Superior temporal gyrus (tissue), 1 donor: Measurements from ENCODE around the gene EEF1AKMT3.
A peak's percentile ranks its signal among the peaks of the same experiment; 100 is the strongest.
"Not testable (repeated sequence)": the region's sequence is repeated elsewhere in the genome, so short reads cannot be mapped to it uniquely, and the experiment has no call there.

ENCODE experiments used
- DNase-seq: peaks from one replicate; pipeline ENCODE4 v3.0.0-alpha.2; 2016; ENCODE audit errors: extremely low spot score

Gene EEF1AKMT3

DNA sequence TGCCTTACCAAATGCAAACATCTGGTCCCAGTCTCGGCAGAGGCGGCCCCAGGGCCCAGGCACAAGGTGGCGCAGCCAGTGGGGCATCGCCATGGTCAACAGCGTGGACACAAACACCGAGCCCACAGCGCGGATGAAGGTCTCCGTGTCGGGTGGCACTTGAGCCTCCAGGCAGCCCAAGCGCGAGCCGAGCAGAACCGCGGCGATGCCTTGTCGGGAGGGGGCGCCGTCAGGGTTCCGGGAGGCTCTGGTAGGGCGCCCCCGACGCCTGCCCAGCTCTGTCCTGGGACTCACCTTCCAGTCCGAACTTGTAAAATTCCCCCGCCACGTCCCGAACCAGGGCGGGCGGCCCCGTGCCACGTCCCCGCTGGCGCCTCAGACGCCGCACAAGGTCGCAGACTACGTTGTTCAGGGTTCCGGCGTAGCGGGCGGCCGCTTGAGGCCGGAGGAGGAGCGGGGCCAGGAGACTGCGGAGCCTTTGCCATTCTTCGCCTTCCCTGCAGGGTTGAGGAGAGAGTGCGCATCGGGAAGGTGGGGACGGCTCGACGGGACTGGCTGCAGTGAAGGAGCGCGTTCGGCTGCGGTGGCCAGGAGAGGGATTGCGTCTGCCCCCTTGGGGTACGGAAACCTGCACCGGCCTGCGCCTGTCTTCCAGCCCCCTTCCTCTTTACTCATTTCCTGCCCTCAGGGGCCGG is 7.3 kb upstream of the EEF1AKMT3 start:
- DNase-seq = no peak

DNA sequence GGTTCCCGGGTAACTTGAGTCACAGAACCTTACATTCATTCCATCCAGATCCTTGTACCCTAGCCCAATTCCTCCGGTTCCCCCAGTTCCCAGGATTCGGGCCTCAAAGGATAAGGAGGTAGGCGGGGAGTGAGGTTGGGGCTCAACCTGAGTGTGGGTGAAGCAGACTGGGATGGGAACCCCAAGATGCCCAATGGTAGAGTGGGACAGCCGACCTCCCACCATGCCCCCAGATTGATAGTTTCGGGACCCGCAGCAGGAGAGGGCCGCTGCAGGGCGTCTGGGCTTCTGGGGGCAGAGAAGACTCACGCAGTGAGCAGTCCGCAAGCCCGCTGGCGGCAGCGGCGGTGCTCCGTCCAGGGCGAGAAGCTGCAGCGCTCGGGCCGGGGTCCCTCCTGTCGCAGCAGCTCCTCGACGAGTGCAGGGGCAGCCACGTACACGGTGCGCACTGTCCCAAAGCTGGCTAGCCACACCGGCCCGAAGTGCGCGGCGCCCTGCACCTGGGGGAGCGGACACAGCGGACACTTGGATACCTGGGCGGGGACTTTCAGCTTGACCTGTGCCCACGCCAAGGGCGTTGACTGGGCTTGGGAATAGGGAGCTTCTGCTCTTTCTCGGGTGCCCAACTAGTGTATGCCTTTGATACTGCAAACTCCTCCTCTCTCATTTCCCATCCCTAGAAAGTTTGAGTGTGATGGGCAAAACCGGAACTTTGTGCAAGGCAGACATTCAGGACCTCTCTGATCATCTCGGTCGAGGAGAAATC is 6.5 kb upstream of the EEF1AKMT3 start:
- no peak for DNase-seq

DNA sequence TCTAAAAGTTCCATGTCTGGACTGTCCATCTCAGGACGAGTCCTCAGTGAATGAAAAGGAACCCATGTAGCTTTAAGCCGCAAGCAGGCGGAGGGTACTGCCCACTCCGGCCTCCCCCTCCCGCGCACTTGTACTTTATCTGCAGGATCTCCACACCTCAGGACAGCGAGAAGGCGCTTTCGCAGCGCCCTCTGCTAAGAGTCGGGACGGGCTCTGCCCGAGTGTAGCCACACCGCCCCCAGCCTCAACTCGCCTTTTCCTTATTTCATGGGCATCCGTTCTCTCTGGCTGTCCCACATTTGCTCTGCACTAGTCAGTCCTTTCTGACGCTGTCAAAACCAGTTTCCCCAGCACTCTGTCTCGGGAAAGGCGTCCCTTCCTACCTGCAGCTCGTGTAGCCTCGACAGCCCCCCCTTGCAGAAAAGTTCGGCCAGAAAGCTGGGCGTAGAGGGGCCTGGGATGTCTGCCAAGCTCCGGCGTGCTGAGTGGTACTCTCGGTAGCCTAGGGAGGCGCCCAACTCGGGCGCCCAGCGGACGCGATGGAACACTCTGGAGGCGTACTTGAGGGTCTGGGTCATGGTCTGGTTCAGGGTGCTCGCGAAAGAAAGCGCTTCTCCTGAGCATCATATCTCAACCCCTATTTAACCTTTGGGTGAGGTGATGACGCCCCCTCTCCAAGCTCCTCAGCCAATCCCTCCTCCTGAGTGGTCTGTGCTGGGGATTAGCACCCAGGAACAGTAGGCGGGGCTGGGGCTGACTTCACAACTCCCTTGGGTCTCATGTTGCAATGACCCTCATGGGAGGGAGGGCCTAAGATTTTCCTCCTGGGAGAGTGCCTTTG is 5.7 kb upstream of the EEF1AKMT3 start, which contains the start of gene CYP27B1:
Gene CYP27B1 (minus strand): TSS at position 615 of the 841 bp plus-strand sequence. CDS start 37 bp downstream, at position 578.
- no peak for DNase-seq

DNA sequence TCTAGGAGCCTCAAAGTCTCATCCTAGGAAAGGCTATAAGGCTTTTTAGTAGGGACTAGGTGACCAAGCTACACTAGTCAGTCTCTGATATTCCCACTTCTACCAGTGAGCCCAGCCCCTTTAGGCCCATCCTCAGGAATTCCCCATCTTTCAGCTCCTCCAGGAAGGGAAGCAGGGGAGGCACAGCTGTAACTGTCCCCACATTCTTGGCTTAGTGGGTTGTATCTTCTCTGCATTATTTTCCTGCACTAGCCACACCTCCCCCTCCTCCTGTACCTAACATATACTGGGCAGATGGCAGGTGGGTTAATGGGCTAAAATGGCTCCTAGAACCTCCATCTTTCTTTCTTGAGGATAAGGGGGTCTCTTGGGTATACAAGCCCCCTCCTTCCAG is 5.1 kb upstream of the EEF1AKMT3 start:
- no peak for DNase-seq

DNA sequence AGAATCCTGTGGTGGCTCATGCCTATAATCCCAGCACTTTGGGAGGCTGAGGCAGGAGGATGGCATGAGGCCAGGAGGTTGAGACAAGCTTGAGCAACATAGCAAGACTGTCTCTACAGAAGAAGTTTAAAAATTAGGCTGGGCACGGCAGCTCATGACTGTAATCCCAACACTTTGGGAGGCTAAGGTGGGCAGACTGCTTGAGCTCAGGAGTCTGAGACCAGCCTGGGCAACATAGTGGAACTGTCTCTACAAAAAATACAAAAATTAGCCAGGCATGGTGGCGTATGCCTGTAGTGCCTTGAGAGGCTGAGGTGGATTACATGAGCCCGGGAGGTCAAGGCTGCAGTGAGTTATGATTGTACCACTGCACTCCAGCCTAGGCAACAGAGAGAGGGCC is 4.5 kb upstream of the EEF1AKMT3 start:
- DNase-seq = no peak

DNA sequence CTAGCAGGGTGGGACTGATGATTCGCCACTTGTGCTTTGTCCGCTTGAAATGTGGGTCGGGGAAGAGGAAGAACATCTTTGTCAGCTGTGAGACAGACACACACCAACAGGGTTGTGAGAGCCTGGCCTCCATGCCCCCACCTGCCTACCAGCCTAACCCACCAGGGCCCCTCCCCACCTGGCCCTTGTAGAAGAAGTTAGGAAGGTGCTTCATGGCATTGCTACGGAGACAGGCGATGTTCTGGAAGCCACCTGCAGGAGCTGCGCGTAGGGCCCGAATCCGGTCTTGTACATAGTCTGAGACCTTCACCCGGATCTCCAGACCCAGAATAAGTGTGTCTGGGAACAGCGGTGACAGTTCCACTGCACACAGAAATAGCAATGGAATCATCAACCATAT is 2.8 kb upstream of the EEF1AKMT3 start:
- no peak for DNase-seq

DNA sequence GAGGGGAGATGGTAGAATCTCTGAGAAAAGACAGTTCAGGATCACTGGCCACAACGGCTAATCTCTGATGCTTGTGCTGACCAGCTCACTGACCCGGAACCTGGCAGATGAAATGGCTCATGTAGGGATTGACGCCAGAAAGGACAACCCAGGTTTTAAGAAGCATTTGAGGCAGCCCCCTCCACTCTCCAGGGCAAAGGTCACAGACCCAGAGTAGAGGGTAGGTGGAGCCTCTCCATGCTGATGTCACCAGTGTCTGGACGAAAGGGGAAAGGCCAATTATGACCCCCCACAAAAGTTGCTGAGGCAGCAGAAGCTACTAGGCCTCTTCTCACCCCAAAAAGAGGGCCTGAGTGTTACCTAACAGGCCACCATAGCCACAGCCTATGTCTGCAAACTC is 1.7 kb upstream of the EEF1AKMT3 start:
- no peak for DNase-seq

DNA sequence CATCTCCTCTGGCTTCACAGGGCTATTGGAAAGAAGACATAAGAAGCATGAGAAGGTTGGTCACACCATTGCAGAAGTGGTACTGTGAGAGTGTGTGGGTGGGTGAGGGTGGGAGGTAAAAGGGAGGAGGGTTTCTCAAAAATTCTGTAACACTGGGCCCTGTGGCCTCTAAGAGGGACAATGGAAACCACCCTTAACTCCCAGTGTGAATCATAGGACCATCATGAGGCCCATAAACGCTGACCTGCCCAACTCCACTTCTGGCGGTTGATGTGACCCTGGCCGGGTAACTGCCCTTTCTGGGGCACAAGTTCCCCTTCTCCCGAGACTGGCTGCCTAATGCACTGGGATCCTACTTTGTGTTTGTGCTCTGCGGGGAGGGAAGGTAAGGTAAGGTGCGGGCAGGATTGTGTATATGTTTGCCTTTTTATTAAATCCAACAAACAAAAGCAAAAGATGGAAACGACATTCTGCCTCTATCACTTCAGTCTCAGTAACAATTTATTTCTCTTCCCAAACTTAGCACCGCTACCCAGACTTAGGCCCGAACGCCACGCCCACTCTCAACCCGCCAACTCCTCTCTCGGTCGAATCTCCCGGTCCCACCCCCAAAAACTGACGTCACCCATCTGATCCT is 1.1 kb upstream of the EEF1AKMT3 start:
- DNase-seq = peak; percentile 76

DNA sequence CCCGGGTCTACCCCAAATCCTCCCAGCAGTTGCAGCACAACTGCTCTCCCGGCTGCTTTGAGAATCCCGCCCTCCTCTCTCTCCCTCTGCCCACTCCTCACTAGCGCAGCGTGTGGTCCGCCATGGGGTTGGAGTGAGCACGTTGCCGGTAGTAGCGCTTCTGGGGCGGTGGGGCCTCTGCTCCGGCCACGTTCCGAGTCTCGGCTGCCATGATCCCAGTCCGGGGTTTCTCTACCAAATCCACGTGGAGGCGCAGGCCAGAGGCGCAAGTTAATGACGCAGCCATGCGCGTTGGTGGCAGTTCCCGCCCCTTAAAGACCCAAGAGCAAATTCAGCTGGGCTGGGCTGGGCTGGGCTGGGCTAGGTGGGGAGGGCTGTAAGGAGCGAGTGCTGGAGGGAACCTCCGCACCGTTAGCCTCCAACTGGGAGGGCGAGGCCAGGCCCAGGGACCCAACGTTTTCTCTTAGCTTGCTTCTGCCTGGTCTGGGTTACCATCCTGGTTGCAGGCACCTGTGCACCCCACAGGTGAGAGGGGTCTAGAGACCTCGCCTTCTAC is 463 bp upstream of the EEF1AKMT3 start, which contains the start of gene METTL1:
Gene METTL1 (minus strand): TSS at position 233 of the 556 bp plus-strand sequence. CDS start 22 bp downstream, at position 211.
- peak; percentile 97 for DNase-seq

DNA sequence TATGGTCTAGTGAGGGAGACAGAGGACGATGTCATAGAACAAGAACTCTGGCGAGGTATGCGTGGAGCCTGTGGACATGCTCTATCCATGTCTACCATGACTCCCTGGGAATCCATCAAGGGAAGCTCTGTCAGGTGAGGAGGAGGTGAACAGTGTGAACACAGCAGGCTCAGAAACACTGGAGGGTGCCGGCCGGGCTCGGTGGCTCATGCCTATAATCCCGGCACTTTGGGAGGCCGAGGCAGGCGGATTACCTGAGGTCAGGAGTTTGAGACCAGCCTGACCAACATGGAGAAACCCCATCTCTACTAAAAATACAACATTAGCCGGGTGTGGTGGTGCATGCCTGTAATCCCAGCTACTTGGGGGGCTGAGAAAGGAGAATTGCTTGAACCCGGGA is 2.2 kb downstream of the EEF1AKMT3 start:
- not testable (repeated sequence) for DNase-seq

DNA sequence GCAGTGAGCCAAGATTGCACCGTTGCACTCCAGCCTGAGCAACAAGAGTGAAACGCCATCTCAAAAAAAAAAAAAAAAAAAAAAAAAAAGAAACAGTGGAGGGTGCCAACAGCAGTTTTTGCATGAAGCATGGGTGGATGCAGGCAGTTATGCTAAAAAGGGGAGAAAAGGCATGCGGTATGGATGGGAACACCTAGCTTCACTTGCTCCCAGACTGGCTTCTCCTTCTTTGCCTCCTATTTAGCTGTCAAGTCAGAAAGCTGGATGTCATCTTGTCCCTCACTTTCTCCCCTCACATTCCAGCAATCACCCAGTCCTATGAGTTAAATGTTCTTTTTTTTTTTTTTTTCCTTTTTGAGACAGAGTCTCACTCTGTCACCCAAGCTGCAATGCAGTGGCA is 2.6 kb downstream of the EEF1AKMT3 start:
- DNase-seq = no peak

DNA sequence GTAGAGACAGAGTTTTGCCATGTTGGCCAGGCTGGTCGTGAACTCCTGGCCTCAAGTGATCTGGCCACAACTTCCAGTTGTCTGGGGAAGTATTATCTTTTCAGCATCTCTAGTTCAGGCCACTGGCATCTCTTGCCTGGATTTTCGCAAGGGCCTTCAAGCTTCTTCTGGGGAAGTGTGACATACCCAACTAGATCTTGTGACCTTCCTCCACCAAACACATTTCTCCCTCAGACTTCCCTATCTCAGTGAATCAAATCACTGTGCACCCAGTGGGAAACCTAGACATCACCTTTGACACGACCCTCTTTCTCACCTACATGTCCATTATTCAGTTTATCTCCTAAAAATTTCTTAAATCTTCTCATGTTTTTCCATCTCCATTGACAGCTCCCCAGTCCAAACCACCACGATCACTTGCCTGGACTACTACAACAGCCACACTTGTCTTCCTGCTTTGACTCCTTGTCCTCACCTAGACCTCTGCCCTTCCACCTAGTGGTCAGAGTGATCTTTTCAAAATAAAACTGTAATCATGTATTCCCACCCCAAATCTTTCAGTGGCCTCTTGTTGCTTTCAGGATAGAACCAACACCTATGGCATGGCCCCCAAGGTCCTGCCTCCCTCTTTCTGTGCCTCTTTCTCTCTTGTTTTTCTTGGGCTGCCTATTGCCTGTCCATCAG is 3.3 kb downstream of the EEF1AKMT3 start:
- DNase-seq = no peak

DNA sequence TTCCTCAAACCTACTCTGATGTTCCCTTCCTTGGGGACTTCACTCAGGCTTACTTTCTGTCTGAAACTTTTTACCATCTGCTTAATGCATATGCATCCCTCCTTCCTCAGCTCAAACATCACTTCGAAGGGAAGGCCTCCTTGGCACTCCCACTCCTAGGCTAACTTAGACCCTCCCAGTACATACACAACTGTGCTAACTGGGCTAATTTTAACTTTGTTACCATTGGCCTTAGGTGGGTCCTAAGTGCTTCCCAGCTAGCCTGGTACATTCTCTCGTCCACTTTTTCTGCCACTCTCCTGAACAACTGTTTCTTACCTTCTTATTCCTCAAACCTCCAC is 3.8 kb downstream of the EEF1AKMT3 start:
- no peak for DNase-seq

DNA sequence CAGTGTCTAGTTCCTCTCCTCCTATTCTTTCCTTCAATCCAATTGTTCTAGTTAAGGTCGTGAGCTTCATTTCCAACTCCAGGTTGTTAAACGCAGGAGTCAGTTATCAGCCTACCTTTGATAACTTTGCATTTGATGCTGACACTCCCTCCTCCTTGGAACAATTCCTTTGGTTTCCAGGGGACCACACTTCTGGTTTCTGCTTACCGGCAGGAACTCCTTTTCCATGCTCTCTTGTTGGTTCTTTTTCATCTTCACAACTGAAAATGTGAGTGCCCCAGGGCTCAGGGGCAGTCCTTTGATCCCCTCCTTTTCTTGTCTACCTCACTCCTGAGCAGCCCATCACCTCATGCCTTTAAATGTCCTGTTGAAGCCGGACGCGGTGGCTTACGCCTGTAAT is 5.0 kb downstream of the EEF1AKMT3 start:
- no peak for DNase-seq

DNA sequence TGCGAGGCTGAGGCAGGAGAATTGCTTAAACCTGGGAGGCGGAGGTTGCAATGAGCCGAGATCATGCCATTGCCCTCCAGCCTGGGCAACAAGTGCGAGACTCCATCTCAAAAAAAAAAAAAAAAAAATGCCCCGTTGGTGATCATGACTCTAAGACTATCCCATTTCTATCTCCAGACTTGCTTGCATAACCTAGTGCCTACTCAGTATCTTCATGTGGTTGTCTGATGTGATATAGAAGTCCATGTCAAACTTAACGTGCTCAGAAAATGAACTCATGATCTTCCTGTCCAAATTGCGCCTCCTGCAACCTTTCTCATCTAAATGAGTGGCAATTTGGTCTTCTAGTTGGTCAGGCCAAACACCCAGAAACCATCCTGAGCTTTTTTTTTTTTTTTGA is 5.5 kb downstream of the EEF1AKMT3 start:
- DNase-seq = no peak

DNA sequence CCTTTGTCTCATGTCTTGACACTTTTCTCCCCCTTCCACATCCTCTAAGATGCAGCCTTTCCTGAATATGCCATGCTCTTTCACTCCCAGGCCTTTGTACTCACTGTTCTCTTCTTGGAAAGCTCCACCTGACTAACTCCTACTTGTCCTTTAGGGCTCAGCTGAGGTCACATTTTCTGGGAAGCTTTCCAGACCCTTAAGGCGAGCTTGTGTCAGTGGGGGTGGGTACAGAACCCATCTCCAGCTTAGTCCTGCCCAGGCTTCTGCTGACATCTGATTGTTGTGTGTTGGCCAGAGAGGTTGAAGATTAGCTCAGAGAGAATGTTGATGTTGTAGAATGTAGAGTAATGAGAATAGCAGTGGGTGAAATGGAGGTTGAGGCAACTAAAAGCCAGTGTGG is 7.3 kb downstream of the EEF1AKMT3 start:
- no peak for DNase-seq

DNA sequence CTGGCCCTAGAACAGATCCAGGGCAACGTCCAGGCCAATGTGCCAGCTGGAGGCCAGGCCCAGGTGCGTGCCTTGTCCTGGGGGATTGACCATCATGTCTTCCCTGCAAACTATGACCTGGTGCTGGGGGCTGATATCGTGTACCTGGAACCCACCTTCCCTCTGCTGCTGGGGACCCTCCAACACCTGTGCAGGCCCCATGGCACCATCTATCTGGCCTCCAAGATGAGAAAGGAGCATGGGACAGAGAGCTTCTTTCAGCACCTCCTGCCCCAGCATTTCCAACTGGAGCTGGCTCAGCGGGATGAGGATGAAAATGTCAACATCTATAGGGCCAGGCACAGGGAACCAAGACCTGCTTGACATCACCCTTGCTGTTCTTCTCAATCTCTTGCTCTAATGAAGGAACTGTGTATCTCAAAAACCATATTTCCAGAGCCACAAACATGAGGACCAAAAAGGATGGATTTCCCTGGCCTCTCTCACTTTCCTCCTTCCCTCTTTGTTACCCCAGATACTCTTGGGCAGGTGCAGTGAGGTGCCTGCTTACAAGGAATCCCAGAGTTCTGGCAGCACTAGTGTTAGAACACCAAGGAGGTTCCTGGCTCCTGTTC is 8.0 kb downstream of the EEF1AKMT3 start:
- no peak for DNase-seq

DNA sequence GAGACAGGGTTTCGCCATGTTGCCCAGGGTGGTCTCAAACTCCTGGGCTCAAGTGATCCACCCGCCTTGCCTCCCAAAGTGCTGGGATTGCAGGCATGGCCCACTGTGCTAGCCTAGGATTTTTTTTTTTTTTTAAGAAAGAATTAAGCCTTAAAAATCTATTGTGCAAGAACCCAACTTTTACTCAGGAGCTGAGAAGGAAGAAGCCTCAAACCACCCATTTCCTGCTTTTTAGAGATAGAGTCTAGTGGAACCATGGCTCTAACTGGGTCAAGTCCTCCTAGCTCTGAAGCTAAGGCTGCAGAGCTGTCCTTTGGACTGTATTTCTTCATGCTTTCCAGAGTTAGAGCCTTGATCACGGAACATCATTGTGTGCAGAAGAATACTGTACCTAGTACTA is 8.8 kb downstream of the EEF1AKMT3 start:
- no peak for DNase-seq

DNA sequence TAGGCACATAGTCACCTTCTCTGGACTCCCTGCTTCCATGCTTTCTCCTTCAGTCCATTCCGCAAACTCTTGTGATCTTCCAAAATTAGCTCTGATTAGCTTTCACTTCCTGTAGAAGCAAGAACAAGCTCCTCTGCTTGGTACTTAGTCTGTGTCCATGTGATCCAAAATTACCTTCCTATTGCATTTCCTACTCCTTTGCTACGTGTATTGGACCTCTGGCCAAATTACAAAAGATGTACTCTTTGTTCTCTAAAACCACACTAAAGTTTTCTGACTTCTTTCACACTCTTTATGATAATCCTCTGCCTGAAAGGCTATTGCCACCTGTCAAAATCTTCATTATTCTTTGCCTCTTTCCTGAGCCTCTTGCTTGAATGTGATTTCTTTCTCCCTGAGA is 9.4 kb downstream of the EEF1AKMT3 start:
- DNase-seq = no peak

DNA sequence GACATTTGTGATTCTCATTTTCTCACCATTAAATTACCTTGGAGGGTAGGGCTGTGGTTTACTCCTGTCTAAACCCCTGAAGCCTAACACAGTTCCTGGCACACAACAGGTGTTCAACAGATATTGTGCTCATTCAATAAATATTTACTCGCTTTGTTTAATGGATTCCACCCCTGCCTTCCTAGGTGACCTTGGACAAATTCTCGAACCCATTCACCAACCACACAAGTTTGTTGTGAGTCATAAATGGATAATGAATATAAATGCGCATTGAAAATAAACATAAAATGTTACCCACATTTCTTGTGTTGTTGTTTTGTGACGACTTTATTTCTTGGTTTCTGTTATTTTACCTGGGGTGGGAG is 9.8 kb downstream of the EEF1AKMT3 start:
- DNase-seq = no peak
